ENCODE data around the gene OR5L2.
"Not testable (repeated sequence)": the region's sequence is repeated elsewhere in the genome, so short reads cannot be mapped to it uniquely, and the experiment has no call there.

GRCh38 chr11:55873146-55873545, 46.1 kb downstream of the OR5L2 start:
- TF ChIP-seq CTCF (IDR thresholded peaks at IDR 0.05), result peak in 1 of 4 experiments; percentile 10
- TF ChIP-seq POLR2A, POLR2AphosphoS5, EP300 (IDR thresholded peaks at IDR 0.05): not testable (repeated sequence)
